ENCODE data around the gene GREM2.

The GREM2 gene

GRCh38 chr1:240602189-240602588 lies 9.8 kb downstream of the GREM2 start:
- ChIA-PET CTCF (interaction anchor here (0.6 to 3.3 kb wide), 24 partner anchors 8 to 413 kb away, joined by 3 to 37 read pairs (median 4); partner anchors contain the start of gene GREM2), POLR2A (interaction anchor here (0.7 to 1.0 kb wide), 2 partner anchors 9 to 103 kb away, joined by 3 to 4 read pairs; partner anchors contain the start of gene GREM2)
- TF ChIP-seq, protein P1, sequence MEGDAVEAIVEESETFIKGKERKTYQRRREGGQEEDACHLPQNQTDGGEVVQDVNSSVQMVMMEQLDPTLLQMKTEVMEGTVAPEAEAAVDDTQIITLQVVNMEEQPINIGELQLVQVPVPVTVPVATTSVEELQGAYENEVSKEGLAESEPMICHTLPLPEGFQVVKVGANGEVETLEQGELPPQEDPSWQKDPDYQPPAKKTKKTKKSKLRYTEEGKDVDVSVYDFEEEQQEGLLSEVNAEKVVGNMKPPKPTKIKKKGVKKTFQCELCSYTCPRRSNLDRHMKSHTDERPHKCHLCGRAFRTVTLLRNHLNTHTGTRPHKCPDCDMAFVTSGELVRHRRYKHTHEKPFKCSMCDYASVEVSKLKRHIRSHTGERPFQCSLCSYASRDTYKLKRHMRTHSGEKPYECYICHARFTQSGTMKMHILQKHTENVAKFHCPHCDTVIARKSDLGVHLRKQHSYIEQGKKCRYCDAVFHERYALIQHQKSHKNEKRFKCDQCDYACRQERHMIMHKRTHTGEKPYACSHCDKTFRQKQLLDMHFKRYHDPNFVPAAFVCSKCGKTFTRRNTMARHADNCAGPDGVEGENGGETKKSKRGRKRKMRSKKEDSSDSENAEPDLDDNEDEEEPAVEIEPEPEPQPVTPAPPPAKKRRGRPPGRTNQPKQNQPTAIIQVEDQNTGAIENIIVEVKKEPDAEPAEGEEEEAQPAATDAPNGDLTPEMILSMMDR (IDR thresholded peaks at IDR 0.05; ENCODE audit: insufficient read depth, low read length, missing control alignments) = no peak
- DNase-seq (ENCODE audit: low read depth, low spot score) = no peak
- H3K4me3 ChIP-seq (ENCODE audit: low read depth, low read length) = no peak overlapping the region

DNA sequence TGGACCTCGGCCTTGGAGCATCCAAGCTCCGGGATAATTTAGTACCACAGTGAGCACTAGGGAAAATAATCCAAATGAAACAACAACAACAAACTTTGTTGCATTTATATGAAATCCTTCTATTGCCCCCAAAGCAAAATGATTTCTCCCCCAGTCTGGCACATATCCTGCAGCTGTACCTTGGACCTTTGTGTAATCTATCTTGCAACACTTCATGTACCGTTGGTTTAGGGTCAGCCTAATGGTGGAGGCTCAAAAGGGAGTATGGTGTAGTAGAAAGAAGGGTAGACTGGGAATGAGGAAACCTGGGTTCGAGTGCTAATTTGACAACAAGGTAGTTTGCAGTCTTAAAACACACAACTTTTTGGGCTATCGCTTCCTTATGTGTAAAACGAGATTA lies 12.1 kb downstream of the GREM2 start:
- TF ChIP-seq, protein P1 (IDR thresholded peaks at IDR 0.05; ENCODE audit: insufficient read depth, low read length, missing control alignments) = no peak
- ChIA-PET CTCF (interaction anchor here (1.3 to 2.9 kb wide), 3 partner anchors 9 to 92 kb away, joined by 4 to 11 read pairs (median 7); no protein-coding TSS in a partner anchor), POLR2A (no interaction called here)
- no peak overlapping the region for H3K4me3 ChIP-seq (ENCODE audit: low read depth, low read length)
- no peak for DNase-seq (ENCODE audit: low read depth, low spot score)

DNA sequence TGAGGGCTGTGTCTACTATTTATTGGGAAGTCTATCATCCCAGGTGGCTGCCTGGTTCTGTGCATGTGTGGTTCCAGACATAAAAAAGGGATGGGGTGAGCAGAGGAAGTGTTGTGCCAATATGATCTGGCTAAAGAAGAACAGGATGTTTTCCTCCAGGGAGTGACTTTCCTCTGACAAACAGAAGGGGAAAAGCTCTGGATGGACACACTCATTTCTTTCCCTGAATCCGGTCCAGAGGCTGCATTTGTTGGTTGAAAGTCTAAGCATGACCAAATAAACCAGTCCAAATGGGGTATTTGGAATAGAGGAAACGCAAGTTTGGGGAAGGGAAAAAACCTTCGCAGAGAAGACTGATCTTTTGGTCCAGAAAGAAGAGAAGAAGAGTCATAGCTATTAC lies 12.7 kb downstream of the GREM2 start:
- no peak for DNase-seq (ENCODE audit: low read depth, low spot score)
- TF ChIP-seq, protein P1 (IDR thresholded peaks at IDR 0.05; ENCODE audit: insufficient read depth, low read length, missing control alignments) = no peak
- no peak overlapping the region for H3K4me3 ChIP-seq (ENCODE audit: low read depth, low read length)
- ChIA-PET POLR2A (interaction anchor here (0.6 to 0.7 kb wide), 2 partner anchors 380 to 1042 kb away, joined by 3 to 6 read pairs; no protein-coding TSS in a partner anchor), CTCF (interaction anchor here (1.3 to 2.9 kb wide), 5 partner anchors 9 to 200 kb away, joined by 4 to 11 read pairs (median 4); no protein-coding TSS in a partner anchor)

GRCh38 chr1:240598216-240599001 lies 13.5 kb downstream of the GREM2 start:
- no peak overlapping the region for H3K4me3 ChIP-seq (ENCODE audit: low read depth, low read length)
- TF ChIP-seq, protein P1 (IDR thresholded peaks at IDR 0.05; ENCODE audit: insufficient read depth, low read length, missing control alignments) = no peak
- no peak for DNase-seq (ENCODE audit: low read depth, low spot score)
- POLR2A ChIA-PET = interaction anchor here (0.6 to 0.7 kb wide), 2 partner anchors 380 to 1043 kb away, joined by 3 to 6 read pairs; no protein-coding TSS in a partner anchor
- CTCF ChIA-PET = interaction anchor here (0.6 to 2.9 kb wide), 6 partner anchors 8 to 199 kb away, joined by 3 to 11 read pairs (median 4); partner anchors contain the start of gene GREM2

DNA sequence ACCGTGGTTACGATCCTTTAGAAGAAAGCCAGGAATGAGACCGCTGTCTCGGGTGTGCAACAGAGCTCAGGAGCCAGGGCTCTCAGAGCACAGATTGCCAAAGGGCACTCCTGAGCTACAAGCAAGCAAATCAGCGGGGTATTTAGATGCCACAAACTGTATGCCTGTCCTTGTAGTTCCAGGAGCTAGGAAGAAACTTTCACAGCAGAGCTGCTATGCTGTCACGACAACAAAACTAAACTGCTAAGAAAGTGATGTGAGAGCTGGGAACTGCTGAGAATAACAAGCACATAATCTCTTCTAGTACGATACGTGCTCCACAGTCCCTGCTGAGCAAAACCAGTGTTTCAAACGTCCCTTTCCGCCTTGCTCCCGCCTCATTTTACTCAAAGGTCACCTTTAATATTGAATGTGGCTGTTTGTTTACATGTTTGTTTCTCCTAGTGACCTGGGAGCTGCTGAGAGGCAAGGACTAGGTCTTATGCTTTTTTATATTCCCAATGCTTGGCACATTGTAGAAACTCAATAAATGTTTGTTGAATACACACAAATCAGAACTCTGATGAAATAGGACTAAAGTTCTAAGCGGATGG lies 14.7 kb downstream of the GREM2 start:
- POLR2A ChIA-PET = no interaction called here
- TF ChIP-seq, protein P1 (IDR thresholded peaks at IDR 0.05; ENCODE audit: insufficient read depth, low read length, missing control alignments) = no peak
- H3K4me3 ChIP-seq (ENCODE audit: low read depth, low read length) = no peak overlapping the region
- CTCF ChIA-PET = interaction anchor here (0.8 to 2.0 kb wide), 3 partner anchors 9 to 198 kb away, joined by 3 to 4 read pairs (median 3); no protein-coding TSS in a partner anchor
- no peak for DNase-seq (ENCODE audit: low read depth, low spot score)

GRCh38 chr1:240595476-240595875 lies 16.5 kb downstream of the GREM2 start:
- ChIA-PET CTCF (interaction anchor here (0.8 kb wide), 1 partner anchor 139 kb away, joined by 3 read pairs; no protein-coding TSS in a partner anchor), POLR2A (no interaction called here)
- H3K4me3 ChIP-seq (ENCODE audit: low read depth, low read length) = no peak overlapping the region
- no peak for DNase-seq (ENCODE audit: low read depth, low spot score)
- TF ChIP-seq, protein P1 (IDR thresholded peaks at IDR 0.05; ENCODE audit: insufficient read depth, low read length, missing control alignments) = no peak

Data from AG04449 (cell line).